ENCODE results near the gene CFTR.
"Not testable (repeated sequence)": the region's sequence is repeated elsewhere in the genome, so short reads cannot be mapped to it uniquely, and the experiment has no call there.

Gene CFTR

GRCh38 chr7:117505238-117505637, 25.4 kb downstream of the CFTR start:
- FAIRE-seq, result no peak

GRCh38 chr7:117508676-117509075, 28.9 kb downstream of the CFTR start:
- FAIRE-seq, result no peak

DNA sequence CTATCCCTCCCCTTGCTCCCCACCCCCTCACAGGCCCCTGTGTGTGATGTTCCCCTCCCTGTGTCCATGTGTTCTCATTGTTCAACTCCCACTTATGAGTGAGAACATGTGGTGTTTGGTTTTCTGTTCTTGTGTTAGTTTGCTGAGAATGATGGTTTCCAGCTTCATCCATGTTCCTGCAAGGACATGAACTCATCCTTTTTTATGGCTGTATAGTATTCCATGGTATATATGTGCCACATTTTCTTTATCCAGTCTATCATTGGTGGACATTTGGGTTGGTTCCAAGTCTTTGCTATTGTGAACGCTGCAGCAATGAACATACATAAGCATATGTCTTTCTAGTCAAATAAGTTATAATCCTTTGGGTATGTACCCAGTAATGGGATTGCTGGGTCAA, 37.4 kb downstream of the CFTR start:
- not testable (repeated sequence) for FAIRE-seq

GRCh38 chr7:117530390-117530789, 50.6 kb downstream of the CFTR start:
- no peak for FAIRE-seq

DNA sequence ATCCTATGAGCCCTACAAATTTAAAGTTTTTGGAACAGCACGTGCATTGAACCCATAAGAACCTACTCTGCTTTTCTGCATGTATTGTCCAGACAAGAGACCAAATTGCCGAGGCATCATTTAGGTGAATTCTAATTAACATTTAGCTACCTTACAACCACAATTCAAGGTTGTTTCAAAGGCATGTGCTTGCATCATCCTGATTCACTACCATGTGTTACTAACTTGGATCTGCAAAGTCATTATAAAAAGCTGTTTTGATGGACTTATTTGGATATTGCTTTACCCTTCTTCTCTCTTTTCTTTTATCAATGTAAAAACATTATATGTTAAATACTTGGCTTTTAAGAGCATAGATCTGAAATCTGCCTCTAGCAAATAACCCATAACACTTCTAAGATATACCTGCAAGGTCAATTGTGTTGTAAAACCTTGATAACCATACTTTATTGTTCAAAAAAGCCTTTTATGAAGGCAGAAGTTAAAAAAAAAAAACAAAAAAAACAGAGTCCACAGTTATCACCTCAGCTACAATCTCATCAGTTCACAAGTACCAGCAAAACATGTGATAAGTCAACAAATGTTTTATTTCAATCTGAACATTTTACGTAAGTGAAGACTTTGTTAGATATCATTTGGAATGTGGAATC, 51.9 kb downstream of the CFTR start:
- no peak for FAIRE-seq

- no peak for FAIRE-seq
Observed at GRCh38 chr7:117538053-117538452, 58.2 kb downstream of the CFTR start.

DNA sequence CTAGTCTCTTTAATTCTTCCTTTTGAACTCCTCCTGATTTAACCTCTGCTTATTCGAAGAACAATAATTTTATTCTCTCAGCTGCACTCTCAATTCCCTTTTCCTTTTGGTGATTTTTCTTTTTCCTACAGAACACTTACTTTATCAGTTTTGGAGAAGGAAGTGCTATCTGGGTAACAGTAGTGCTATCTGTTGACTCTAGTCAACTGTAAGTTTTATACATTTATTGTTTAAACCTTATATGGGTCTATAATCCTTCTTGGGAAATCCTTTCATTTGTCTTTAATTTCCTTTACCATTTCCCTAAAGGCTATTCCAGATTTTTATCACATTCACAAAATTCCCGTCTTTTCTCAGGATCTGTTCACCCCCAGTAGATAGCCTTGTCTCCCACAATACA, 64.2 kb downstream of the CFTR start:
- FAIRE-seq, result no peak

- FAIRE-seq, result no peak
Observed at GRCh38 chr7:117548035-117548434, 68.2 kb downstream of the CFTR start.

DNA sequence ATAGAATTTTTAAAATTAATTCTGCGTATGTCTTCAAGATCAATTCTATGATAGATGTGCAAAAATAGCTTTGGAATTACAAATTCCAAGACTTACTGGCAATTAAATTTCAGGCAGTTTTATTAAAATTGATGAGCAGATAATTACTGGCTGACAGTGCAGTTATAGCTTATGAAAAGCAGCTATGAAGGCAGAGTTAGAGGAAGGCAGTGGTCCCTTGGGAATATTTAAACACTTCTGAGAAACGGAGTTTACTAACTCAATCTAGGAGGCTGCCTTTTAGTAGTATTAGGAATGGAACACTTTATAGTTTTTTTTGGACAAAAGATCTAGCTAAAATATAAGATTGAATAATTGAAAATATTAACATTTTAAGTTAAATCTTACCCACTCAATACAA, 70.8 kb downstream of the CFTR start:
- no peak for FAIRE-seq

DNA sequence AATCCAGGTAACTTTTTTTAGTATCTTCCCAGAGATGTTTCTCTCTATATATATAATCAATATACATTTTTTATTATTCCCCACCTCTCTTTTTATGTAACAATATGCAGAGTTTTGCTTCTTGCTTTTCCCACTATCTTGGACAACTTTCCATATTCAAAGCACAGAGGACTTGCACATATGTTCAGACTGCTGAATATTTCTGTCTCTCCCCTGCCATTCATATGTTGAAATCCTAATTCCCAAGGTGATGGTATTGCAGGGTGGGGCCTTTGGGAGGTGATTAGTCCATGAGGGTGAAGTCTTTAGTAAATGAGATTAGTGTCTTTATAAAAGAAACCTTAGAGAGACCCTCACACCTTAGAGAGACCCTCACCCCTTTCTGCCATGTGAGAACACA, 72.8 kb downstream of the CFTR start:
- FAIRE-seq, result no peak

DNA sequence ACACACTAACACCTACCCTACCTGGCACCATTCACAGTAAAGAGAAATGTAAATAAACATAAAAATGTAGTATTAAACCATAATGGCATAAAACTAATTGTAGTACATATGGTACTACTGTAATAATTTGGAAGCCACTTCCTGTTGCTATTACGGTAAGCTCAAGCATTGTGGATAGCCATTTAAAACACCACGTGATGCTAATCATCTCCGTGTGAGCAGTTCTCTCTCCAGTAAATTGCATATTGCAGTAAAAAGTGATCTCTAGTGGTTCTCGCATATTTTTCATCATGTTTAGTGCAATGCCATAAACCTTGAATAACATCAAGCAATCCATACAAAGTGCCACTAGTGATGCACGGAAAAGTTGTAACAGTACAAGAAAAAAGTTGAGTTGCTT, 75.4 kb downstream of the CFTR start:
- no peak for FAIRE-seq

DNA sequence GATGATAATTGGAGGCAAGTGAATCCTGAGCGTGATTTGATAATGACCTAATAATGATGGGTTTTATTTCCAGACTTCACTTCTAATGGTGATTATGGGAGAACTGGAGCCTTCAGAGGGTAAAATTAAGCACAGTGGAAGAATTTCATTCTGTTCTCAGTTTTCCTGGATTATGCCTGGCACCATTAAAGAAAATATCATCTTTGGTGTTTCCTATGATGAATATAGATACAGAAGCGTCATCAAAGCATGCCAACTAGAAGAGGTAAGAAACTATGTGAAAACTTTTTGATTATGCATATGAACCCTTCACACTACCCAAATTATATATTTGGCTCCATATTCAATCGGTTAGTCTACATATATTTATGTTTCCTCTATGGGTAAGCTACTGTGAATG, 79.6 kb downstream of the CFTR start:
- FAIRE-seq, result no peak

DNA sequence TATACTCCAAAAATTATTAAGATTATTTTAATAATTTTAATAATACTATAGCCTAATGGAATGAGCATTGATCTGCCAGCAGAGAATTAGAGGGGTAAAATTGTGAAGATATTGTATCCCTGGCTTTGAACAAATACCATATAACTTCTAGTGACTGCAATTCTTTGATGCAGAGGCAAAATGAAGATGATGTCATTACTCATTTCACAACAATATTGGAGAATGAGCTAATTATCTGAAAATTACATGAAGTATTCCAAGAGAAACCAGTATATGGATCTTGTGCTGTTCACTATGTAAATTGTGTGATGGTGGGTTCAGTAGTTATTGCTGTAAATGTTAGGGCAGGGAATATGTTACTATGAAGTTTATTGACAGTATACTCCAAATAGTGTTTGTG, 80.2 kb downstream of the CFTR start:
- no peak for FAIRE-seq

DNA sequence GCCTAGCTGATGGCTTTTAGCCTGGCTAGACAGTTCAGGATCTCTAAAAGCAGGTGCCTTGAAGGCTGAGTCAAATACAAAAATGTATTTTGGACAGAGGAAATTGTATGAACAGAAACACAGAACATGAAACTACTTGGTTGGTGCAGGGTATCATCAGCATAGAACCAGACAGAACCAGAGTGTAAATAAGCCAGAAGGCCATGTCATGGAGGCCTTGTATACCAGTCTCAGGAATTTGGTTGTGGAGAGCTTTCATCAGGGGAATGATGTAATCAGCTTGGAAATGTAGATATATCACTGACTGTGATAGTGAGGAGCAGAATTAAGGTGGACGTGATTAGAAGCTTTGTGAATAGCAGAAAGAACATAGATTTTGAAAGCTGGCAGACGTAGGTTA, 82.9 kb downstream of the CFTR start:
- no peak for FAIRE-seq

DNA sequence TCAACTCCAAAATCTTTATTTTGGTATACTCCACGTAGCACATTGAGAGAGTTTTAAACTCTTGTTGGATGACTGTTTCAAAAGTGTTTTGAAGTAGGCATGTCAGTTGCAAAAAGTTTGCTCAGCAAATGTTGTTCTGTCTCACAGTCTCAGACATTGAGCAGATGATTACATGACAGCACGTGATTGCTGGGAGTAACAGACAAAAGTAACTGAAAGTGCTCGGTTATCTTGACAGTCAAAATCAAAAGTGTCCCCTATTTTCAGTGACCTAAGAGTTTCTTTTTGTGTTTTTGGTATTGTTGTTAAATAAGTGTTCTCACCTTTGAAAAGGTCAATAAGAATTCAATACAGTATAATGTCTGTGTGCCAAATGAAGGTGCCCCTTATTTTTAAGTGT, 84.3 kb downstream of the CFTR start:
- no peak for FAIRE-seq

- no peak for FAIRE-seq
Observed at GRCh38 chr7:117564627-117565026, 84.8 kb downstream of the CFTR start.

DNA sequence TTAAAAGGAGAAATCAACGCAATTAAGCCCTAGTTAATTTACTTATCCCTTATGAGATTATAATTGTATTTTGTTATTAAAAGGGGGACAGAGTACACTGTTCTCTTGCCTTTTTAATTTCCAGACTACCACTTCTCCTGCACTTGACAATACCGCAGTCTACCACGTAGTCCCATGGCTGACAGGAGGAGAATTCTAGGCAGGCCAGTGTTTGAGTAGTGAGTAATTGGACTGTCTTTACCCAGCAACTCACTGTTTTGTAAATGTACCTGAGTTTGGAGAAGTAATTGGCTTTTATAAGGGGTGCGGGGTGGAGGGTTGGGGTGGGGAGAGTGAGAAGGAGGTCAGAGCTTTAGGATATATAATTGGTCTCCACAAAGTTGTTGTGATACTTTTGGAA, 85.4 kb downstream of the CFTR start:
- FAIRE-seq, result no peak

DNA sequence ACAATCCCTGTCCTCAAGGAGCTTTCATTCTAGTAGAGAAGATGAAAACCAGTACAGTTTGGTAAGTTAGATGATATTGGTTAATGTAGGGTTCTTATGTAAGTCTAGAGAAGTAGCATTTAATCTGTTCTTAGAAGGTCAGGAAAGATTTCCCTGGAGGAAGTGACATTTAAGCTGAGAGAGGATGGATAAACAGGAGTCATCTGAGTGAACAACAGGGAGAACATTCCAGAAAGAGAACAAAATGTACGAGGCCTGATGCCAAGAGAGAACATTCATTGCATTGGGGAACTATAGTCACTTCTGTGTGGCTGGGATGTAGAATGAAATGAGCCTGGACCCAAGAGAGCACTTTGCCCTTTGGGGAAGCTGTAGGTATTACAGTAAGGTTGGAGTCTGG, 88.0 kb downstream of the CFTR start:
- FAIRE-seq, result no peak

DNA sequence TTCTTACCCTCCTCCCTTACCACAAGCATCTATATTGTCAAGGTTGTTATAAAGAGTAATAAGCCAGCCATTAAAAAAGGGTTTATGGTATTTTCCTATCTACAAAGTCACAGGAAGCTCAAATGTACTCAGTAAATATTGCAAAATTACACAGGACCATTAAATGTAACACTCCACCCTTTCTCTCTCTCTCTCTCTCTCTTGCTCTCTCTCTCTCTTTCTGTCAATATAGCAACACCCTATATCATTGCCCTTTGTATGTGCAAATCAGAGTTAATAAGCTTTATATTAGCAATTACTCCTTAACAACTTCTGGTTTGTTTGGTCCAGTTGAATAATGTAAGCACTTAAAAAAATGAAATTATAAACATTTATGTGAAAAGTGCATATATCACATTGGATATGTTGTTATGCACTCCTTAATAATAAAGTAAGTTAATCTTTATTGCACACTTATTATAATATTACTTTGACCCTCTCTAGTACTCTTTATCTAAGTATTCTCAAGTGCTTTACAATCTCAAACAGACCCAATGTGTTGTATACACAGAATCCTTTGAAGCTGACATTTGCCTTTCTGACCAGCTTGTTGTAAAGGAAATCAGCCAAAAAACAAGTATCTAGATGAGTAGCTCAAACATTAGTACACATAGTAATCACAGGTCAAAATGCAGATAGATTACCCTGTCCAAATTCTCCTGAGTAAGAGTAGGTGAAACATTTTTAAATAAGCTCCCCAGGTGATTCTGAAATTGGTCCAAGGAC, 93.2 kb downstream of the CFTR start:
- FAIRE-seq, result no peak

DNA sequence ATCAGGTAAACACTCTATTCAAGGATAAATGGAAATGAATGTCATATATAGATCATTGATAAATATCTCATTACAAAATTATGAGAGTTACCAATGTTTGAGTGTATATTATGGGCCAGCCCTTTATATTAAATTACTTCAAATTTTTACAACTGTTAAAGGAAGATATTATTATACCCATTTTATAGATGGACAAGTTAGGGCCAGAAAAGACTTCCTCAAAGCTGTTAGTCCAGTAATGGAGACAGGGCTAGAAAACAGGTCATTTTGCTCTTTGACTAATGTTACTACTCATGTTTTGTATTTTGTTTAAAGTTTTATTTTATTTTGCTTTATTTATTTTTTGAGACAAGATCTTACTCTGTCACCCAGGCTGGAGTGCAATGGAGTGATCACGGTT, 101.6 kb downstream of the CFTR start:
- no peak for FAIRE-seq

DNA sequence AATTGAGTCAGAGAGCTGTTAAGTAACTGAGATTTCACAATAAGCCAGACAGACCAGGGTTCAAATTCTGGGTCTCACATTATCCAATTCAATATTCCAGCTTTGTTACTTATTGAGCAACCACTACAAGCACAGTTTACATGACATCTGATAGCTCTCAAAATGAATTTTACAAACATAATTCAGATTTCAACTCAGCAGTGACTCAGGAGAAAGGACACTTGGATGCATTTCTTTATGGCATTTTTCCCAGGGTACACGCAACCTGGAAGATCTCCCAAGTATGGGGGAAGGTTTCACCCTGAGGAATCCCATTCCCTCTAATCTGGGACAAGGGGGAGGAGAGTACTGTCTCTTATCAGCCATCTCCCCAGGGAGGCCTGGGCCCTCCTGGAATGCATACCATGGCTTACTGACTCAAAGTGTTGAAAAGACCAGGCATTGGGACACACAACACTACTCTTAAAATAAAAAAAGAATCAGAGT, 102.4 kb downstream of the CFTR start:
- FAIRE-seq, result no peak

- FAIRE-seq, result no peak
Observed at GRCh38 chr7:117587931-117588330, 108.1 kb downstream of the CFTR start.

DNA sequence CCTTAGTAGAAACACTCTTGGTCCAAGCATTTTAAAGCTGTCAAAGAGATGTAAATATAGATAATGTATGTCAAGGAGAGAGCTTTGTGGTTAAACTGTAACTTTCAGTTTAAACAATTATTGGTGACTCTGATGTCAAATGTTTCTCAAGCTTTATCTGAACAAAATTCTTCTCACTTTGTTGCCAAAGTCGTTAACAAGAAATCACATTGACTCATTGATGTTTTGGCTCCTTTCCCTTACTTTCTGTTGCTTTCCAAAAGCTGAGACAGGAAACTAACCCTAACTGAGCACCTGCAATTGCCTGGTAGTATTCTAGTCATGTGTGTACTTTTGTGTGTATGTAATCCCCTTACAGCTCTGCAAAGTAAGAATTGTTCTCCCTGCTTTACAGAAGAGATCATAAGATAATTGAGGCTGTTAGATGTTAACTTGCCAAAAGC, 108.5 kb downstream of the CFTR start:
- FAIRE-seq, result no peak

DNA sequence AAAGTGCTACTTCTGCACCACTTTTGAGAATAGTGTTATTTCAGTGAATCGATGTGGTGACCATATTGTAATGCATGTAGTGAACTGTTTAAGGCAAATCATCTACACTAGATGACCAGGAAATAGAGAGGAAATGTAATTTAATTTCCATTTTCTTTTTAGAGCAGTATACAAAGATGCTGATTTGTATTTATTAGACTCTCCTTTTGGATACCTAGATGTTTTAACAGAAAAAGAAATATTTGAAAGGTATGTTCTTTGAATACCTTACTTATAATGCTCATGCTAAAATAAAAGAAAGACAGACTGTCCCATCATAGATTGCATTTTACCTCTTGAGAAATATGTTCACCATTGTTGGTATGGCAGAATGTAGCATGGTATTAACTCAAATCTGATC, 110.4 kb downstream of the CFTR start:
- no peak for FAIRE-seq
